Astrocyte of the spinal cord (primary cell): ENCODE measurements around the gene SPRYD7.
"Not testable (repeated sequence)": the region's sequence is repeated elsewhere in the genome, so short reads cannot be mapped to it uniquely, and the experiment has no call there.

Source experiments
- DNase-seq: peaks from one replicate; pipeline ENCODE4 v3.0.0; 2011; ENCODE audit warnings: low read depth, low spot score
- H3K4me3 ChIP-seq: 2 replicates; pipeline ENCODE4 v1.5.1; 2011; ENCODE audit warnings: low read depth, mild to moderate bottlenecking, low read length, moderate library complexity
- in situ Hi-C: cut with HindIII; loops from 2 replicates; pipeline ENCODE4 v1.10.0; 2017; ENCODE audit warnings: low sequenced_read_pairs
- TF ChIP-seq, protein P1 (sequence below): IDR thresholded peaks from 2 replicates; pipeline ENCODE4 v1.5.1; 2012; ENCODE audit warnings: low read depth, mild to moderate bottlenecking, low read length, inconsistent platforms

Gene SPRYD7

DNA sequence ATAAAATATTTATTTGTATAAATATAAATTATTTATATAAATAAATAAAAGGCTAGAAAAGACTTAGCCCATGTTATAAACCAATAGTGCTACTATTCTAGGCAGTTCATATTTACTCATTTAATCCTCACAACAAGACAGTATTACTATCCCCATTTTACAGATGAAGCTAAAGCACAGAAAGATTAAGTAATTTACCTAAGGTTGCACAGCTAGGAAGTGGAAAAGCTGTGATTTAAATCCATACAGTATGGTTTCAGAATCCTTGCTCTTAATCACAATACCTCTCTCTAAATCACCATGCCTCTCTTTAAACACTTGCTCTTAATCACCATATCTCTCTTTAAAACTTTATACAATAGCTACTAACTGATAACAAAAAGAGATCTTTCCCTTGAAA is 13.8 kb downstream of the SPRYD7 start:
- in situ Hi-C loops: no loop called here
- no peak for DNase-seq
- TF ChIP-seq, protein P1, sequence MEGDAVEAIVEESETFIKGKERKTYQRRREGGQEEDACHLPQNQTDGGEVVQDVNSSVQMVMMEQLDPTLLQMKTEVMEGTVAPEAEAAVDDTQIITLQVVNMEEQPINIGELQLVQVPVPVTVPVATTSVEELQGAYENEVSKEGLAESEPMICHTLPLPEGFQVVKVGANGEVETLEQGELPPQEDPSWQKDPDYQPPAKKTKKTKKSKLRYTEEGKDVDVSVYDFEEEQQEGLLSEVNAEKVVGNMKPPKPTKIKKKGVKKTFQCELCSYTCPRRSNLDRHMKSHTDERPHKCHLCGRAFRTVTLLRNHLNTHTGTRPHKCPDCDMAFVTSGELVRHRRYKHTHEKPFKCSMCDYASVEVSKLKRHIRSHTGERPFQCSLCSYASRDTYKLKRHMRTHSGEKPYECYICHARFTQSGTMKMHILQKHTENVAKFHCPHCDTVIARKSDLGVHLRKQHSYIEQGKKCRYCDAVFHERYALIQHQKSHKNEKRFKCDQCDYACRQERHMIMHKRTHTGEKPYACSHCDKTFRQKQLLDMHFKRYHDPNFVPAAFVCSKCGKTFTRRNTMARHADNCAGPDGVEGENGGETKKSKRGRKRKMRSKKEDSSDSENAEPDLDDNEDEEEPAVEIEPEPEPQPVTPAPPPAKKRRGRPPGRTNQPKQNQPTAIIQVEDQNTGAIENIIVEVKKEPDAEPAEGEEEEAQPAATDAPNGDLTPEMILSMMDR: no peak
- no peak overlapping the region for H3K4me3 ChIP-seq

GRCh38 chr13:49920969-49921368 is 15.2 kb downstream of the SPRYD7 start:
- in situ Hi-C loops, DNase-seq, H3K4me3 ChIP-seq: not testable (repeated sequence)

DNA sequence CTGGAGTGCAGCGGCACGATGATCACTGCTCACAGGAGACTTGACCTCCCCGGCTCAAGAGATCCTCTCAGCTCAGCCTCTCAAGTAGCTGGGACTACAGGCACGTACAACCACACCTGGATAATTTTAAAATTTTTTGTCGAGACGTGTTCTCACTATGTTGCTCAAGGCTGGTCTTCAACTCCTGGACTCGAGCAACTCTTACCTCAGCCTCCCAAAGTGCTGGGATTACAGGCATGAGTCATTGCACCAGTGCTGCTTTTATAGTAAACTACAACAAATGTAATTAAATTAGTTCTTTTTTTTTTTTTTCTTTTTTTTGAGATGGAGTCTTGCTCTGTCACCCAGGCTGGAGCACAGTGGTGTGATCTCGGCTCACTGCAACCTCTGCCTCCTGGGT is 18.0 kb downstream of the SPRYD7 start:
- in situ Hi-C loops, H3K4me3 ChIP-seq, DNase-seq: not testable (repeated sequence)

DNA sequence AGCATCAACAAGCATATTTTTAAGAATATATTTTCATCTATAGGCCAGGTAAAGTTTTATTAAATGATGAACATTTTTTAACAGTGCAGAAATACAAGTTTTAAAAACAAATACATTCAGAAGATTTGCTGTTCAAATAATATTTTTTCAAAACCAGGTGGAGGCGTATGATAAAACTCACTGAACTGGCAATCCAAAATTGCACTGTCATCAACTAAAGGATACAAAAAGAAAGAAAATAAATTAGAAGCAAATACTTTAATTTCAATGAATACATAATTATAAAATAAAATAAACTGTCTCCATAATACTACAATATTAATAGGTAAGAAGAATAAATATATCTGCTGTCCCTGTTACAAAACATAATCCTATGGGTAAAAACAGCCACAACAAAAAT is 21.2 kb downstream of the SPRYD7 start:
- TF ChIP-seq, protein P1: no peak
- in situ Hi-C loops: no loop called here
- no peak overlapping the region for H3K4me3 ChIP-seq
- DNase-seq: no peak

DNA sequence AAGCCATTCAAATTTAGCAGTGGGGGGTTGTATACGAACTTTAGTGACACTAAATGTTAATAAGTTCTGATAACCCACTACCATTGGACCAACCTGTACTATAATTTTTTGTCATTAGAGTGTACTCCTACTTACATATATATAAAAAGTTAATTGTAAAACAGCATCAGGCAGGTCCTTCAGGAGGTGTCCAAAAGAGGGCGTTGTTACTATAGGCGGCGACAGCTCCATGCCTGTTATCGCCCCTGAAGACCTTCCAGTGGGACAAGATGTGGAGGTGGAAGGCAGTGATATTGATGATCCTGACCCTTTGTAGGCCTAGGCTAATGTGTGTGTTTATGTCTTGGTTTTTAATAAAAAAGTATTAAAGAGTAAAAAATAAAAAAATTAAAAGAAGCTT is 27.5 kb downstream of the SPRYD7 start:
- no peak overlapping the region for H3K4me3 ChIP-seq
- in situ Hi-C loops: no loop called here
- TF ChIP-seq, protein P1: no peak
- no peak for DNase-seq

- no peak for DNase-seq
- H3K4me3 ChIP-seq: no peak overlapping the region
- in situ Hi-C loops: no loop called here
- TF ChIP-seq, protein P1: no peak
Observed at GRCh38 chr13:49904729-49905456, 31.2 kb downstream of the SPRYD7 start.

GRCh38 chr13:49898792-49899191 is 37.3 kb downstream of the SPRYD7 start:
- TF ChIP-seq, protein P1: no peak
- DNase-seq: no peak
- no peak overlapping the region for H3K4me3 ChIP-seq
- in situ Hi-C loops: no loop called here

- TF ChIP-seq, protein P1: no peak
- H3K4me3 ChIP-seq: no peak overlapping the region
- in situ Hi-C loops: no loop called here
- DNase-seq: no peak
Observed at GRCh38 chr13:49897713-49898112, 38.4 kb downstream of the SPRYD7 start.
